Neural progenitor cell (in vitro differentiated cells): ENCODE results near the gene ITSN1. TPM values are rescaled to one million over a fixed set of nuclear protein-coding genes. Genes with fewer than 3 reads are reported as not detected.
"Not testable (repeated sequence)": the region's sequence is repeated elsewhere in the genome, so short reads cannot be mapped to it uniquely, and the experiment has no call there.

Source experiments
- DNase-seq: peaks from one replicate; pipeline ENCODE4 v3.0.0-alpha.2; 2016; ENCODE audit warnings: low spot score
- H2AFZ ChIP-seq: fragments of 200-600 bp; sonication (generic); replicated peaks from 2 replicates; pipeline ENCODE4 v1.6.1; 2016; ENCODE audit warnings: antibody characterized with exemption
- H3F3A ChIP-seq: fragments of 200-600 bp; sonication (generic); 2 replicates; pipeline ENCODE4 v1.6.1; 2016; ENCODE audit warnings: antibody characterized with exemption, low read depth
- H3K27ac ChIP-seq: fragments of 200-600 bp; sonication (generic); 2 replicates; pipeline ENCODE4 v1.5.1; 2016; ENCODE audit warnings: mild to moderate bottlenecking
- H3K27me3 ChIP-seq: fragments of 200-600 bp; sonication (generic); 2 replicates; pipeline ENCODE4 v1.6.1; 2016; ENCODE audit warnings: mild to moderate bottlenecking, moderate library complexity
- H3K36me3 ChIP-seq: fragments of 200-600 bp; sonication (generic); 2 replicates; pipeline ENCODE4 v1.5.1; 2016
- H3K4me1 ChIP-seq: fragments of 200-600 bp; sonication (generic); 2 replicates; pipeline ENCODE4 v1.6.1; 2016; ENCODE audit warnings: mixed run types
- H3K4me2 ChIP-seq: fragments of 200-600 bp; sonication (generic); 2 replicates; pipeline ENCODE4 v1.6.1; 2016
- H3K4me3 ChIP-seq: fragments of 200-600 bp; sonication (generic); 2 replicates; pipeline ENCODE4 v1.5.1; 2016
- H3K79me2 ChIP-seq: fragments of 200-600 bp; sonication (generic); 2 replicates; pipeline ENCODE4 v1.6.1; 2016; ENCODE audit warnings: low read depth
- H3K9ac ChIP-seq: fragments of 200-600 bp; sonication (generic); 2 replicates; pipeline ENCODE4 v1.6.1; 2016
- H3K9me3 ChIP-seq: fragments of 200-600 bp; sonication (generic); 2 replicates; pipeline ENCODE4 v1.5.1; 2016; ENCODE audit warnings: low read depth
- H4K20me1 ChIP-seq: fragments of 200-600 bp; sonication (generic); 2 replicates; pipeline ENCODE4 v1.6.1; 2016; ENCODE audit warnings: low read depth
- H3K27ac Mint-ChIP-seq: 3 replicates; pipeline ENCODE4 v1.8.0; 2021; ENCODE audit warnings: mixed read lengths
- H3K27me3 Mint-ChIP-seq: 2 replicates; pipeline ENCODE4 v1.8.0; 2022; ENCODE audit warnings: low read depth, mild to moderate bottlenecking, inconsistent platforms, moderate library complexity, mixed read lengths; ENCODE audit not compliant: insufficient read depth
- H3K36me3 Mint-ChIP-seq: 3 replicates; pipeline ENCODE4 v1.8.0; 2021; ENCODE audit warnings: mixed read lengths
- H3K4me1 Mint-ChIP-seq: 3 replicates; pipeline ENCODE4 v1.8.0; 2021; ENCODE audit warnings: mixed read lengths
- H3K4me3 Mint-ChIP-seq: 3 replicates; pipeline ENCODE4 v1.8.0; 2021; ENCODE audit warnings: mild to moderate bottlenecking, moderate library complexity, mixed read lengths
- H3K9me3 Mint-ChIP-seq: 3 replicates; pipeline ENCODE4 v1.8.0; 2020; ENCODE audit warnings: mixed read lengths
- EZH2 ChIP-seq: fragments of 200-600 bp; sonication (generic); IDR thresholded peaks from 2 replicates; pipeline ENCODE4 v1.6.1; 2017; ENCODE audit warnings: antibody characterized with exemption, mild to moderate bottlenecking, moderate library complexity
- EZH2phosphoT487 ChIP-seq: fragments of 200-600 bp; sonication (generic); IDR thresholded peaks from 2 replicates; pipeline ENCODE4 v1.6.1; 2017; ENCODE audit warnings: antibody characterized with exemption
- total RNA-seq: library from RNA; depleted of rRNA; stranded (reverse); fragments of >200 nt; gene quantifications from 2 replicates; pipeline ENCODE4 v1.2.3, GENCODE V29; 2015; ENCODE audit warnings: low replicate concordance
- TF ChIP-seq, protein P1 (sequence below): fragments of 200-600 bp; sonication (generic); IDR thresholded peaks from 2 replicates; pipeline ENCODE4 v1.5.1; 2017; ENCODE audit warnings: antibody characterized with exemption, mild to moderate bottlenecking

Gene ITSN1
- total RNA-seq, 1 donor from 2014 or later = 136 TPM

DNA sequence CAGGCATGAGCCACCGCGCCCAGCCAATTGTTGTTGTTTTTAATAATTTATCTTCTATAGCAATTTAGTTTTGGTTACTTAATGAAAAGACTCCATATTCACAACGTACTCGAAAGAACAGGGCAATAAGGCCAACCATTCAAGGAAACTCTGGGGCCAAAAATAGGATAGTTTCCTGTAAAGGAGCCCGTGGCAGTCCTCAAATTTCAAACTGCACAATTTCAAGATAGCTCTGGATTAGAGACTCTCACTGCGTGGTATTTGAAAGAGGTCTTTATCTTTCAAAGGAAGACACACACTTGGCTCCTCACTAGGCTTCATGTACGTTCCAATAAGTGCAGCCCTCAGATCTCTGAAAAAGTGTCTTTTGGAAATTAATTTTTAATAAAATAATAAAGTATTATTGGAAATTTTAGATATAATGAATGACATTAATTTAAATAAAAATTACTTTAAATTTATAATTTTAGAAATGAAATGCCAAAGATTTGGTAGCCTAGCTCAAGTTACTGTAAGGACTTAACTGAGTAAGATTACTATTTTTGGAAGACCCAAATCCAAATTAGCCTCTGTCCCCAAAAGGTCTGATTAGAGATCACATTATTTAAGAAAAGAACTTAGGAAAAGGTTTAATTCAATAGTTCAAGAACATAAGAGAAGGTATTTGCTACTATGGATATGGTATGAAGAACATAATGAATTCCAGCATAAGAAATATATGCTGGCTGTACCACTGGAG is 31.1 kb upstream of the ITSN1 start:
- no peak overlapping the region for H3K4me3 Mint-ChIP-seq
- Histone ChIP-seq H4K20me1 (no peaks in the 10 kb centered on the region), H3F3A (no peaks in the 10 kb centered on the region), H2AFZ (no peak overlapping the region), H3K27ac (no peak overlapping the region), H3K36me3 (no peaks in the 10 kb centered on the region), H3K4me3 (no peak overlapping the region), H3K4me2 (no peak overlapping the region), H3K9ac (no peak overlapping the region), H3K9me3 (no peaks in the 10 kb centered on the region), H3K79me2 (no peaks in the 10 kb centered on the region), H3K4me1 (no peaks in the 10 kb centered on the region), H3K27me3 (no peaks in the 10 kb centered on the region)
- no peaks in the 10 kb centered on the region for H3K9me3 Mint-ChIP-seq
- H3K27ac Mint-ChIP-seq = no peak overlapping the region
- TF ChIP-seq EZH2phosphoT487 = no peak
- TF ChIP-seq, protein P1, sequence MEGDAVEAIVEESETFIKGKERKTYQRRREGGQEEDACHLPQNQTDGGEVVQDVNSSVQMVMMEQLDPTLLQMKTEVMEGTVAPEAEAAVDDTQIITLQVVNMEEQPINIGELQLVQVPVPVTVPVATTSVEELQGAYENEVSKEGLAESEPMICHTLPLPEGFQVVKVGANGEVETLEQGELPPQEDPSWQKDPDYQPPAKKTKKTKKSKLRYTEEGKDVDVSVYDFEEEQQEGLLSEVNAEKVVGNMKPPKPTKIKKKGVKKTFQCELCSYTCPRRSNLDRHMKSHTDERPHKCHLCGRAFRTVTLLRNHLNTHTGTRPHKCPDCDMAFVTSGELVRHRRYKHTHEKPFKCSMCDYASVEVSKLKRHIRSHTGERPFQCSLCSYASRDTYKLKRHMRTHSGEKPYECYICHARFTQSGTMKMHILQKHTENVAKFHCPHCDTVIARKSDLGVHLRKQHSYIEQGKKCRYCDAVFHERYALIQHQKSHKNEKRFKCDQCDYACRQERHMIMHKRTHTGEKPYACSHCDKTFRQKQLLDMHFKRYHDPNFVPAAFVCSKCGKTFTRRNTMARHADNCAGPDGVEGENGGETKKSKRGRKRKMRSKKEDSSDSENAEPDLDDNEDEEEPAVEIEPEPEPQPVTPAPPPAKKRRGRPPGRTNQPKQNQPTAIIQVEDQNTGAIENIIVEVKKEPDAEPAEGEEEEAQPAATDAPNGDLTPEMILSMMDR = no peak
- TF ChIP-seq EZH2 = no peak
- H3K27me3 Mint-ChIP-seq = no peaks in the 10 kb centered on the region
- no peaks in the 10 kb centered on the region for H3K4me1 Mint-ChIP-seq
- peaks cover 18% of the 10 kb centered on the region for H3K36me3 Mint-ChIP-seq
- no peak for DNase-seq

- H3K79me2 ChIP-seq, H3K36me3 ChIP-seq, H4K20me1 ChIP-seq, H3K27me3 ChIP-seq, H3K4me3 ChIP-seq, H2AFZ ChIP-seq, H3K4me3 Mint-ChIP-seq, H3K27me3 Mint-ChIP-seq, H3K9me3 ChIP-seq, H3K4me2 ChIP-seq, H3K4me1 Mint-ChIP-seq, DNase-seq, H3K9ac ChIP-seq, H3K27ac ChIP-seq, H3K9me3 Mint-ChIP-seq, H3K27ac Mint-ChIP-seq: not testable (repeated sequence)
- peaks cover 35% of the 10 kb centered on the region for H3K36me3 Mint-ChIP-seq
- Histone ChIP-seq H3F3A (peaks cover 25% of the 10 kb centered on the region), H3K4me1 (peaks cover 11% of the 10 kb centered on the region)
Observed at GRCh38 chr21:33617565-33617964, 24.7 kb upstream of the ITSN1 start.

DNA sequence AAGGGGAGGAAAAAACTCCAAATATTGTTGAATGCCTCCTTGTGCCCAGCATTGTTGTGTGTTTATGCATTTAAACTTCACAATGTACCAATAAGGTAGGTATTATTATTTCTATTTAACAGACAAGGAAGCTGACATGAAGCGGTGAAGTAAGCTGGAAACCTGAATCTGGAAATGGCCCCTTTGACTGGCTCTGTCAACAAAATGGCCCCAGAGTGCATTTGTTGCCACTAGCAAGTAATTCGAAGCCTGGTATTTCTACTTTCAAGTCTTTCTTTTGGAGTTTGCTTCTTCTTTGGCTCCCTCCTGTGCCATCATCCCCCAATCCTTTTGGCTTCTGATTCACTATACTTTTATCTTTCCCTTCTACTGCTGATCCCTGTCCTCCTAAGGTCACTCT is 23.9 kb upstream of the ITSN1 start:
- Histone ChIP-seq H3K27ac (peak overlapping the region; percentile 88), H3K4me1 (peaks cover 11% of the 10 kb centered on the region), H4K20me1 (no peaks in the 10 kb centered on the region), H3K36me3 (peaks cover 7% of the 10 kb centered on the region), H3K79me2 (no peaks in the 10 kb centered on the region), H3K9ac (no peak overlapping the region), H3K4me3 (no peak overlapping the region), H3F3A (peaks cover 27% of the 10 kb centered on the region), H3K4me2 (peak overlapping the region; percentile 25), H3K27me3 (no peaks in the 10 kb centered on the region), H2AFZ (no peak overlapping the region), H3K9me3 (no peaks in the 10 kb centered on the region)
- H3K27me3 Mint-ChIP-seq = peaks cover 2% of the 10 kb centered on the region
- peak; percentile 31 for DNase-seq
- peak overlapping the region; percentile 1 for H3K27ac Mint-ChIP-seq
- no peaks in the 10 kb centered on the region for H3K9me3 Mint-ChIP-seq
- H3K36me3 Mint-ChIP-seq = peaks cover 35% of the 10 kb centered on the region
- no peak for TF ChIP-seq EZH2phosphoT487
- TF ChIP-seq EZH2 = no peak
- TF ChIP-seq, protein P1 = no peak
- peaks cover 8% of the 10 kb centered on the region for H3K4me1 Mint-ChIP-seq
- H3K4me3 Mint-ChIP-seq = no peak overlapping the region

GRCh38 chr21:33619726-33620125 is 22.6 kb upstream of the ITSN1 start:
- Histone ChIP-seq H3F3A (peaks cover 27% of the 10 kb centered on the region), H3K9me3 (no peaks in the 10 kb centered on the region), H3K9ac (no peak overlapping the region), H3K4me3 (no peak overlapping the region), H3K27ac (no peak overlapping the region), H3K36me3 (peaks cover 11% of the 10 kb centered on the region), H4K20me1 (no peaks in the 10 kb centered on the region), H3K4me2 (no peak overlapping the region), H2AFZ (no peak overlapping the region), H3K79me2 (no peaks in the 10 kb centered on the region), H3K4me1 (peaks cover 11% of the 10 kb centered on the region), H3K27me3 (no peaks in the 10 kb centered on the region)
- Mint-ChIP-seq H3K27me3 (peaks cover 2% of the 10 kb centered on the region), H3K27ac (no peak overlapping the region), H3K9me3 (no peaks in the 10 kb centered on the region), H3K4me1 (peaks cover 8% of the 10 kb centered on the region), H3K36me3 (peaks cover 36% of the 10 kb centered on the region), H3K4me3 (no peak overlapping the region)
- DNase-seq = no peak
- TF ChIP-seq EZH2 (no peak), EZH2phosphoT487 (no peak)
- TF ChIP-seq, protein P1 = no peak
